ENCODE data around the gene IL12RB2.

The IL12RB2 gene

GRCh38 chr1:67273591-67273990, 34.1 kb upstream of the IL12RB2 start:
- Histone ChIP-seq H4K20me1 (no peaks in the 10 kb centered on the region), H3K27ac (no peak overlapping the region), H3K4me1 (peaks cover 0 to 8% (median 0%) of the 10 kb centered on the region in 10 experiments; a peak in 6 of 20 replicates), H3K27me3 (no peaks in the 10 kb centered on the region), H3K9ac (no peak overlapping the region), H3K9me3 (replicated peaks in 1 of 11) (peaks cover 27 to 66% (median 57%) of the 10 kb centered on the region in 11 experiments), H3K4me3 (no peak overlapping the region), H3K4me2 (no peak overlapping the region), H3K36me3 (peaks cover 0 to 18% (median 5%) of the 10 kb centered on the region in 11 experiments; a peak in 8 of 22 replicates)
- no peak for TF ChIP-seq Cebpa-rat (IDR thresholded peaks at IDR 0.05)

- H4K20me1 ChIP-seq: no peaks in the 10 kb centered on the region
- no peaks in the 10 kb centered on the region for H3K4me1 ChIP-seq
- no peak overlapping the region for H3K4me3 ChIP-seq
- TF ChIP-seq Cebpa-rat (IDR thresholded peaks at IDR 0.05): no peak
- no peak overlapping the region for H3K4me2 ChIP-seq
- H3K36me3 ChIP-seq: peaks cover 0 to 16% (median 5%) of the 10 kb centered on the region in 11 experiments; a peak in 8 of 22 replicates
- H3K27ac ChIP-seq: no peak overlapping the region
- H3K9me3 ChIP-seq (replicated peaks in 1 of 11): peaks cover 27 to 63% (median 54%) of the 10 kb centered on the region in 11 experiments
- no peak overlapping the region for H3K9ac ChIP-seq
- H3K27me3 ChIP-seq: no peaks in the 10 kb centered on the region
These were observed 32.9 kb upstream of the IL12RB2 start for GRCh38 chr1:67274623-67275325.

GRCh38 chr1:67280696-67281095, 27.0 kb upstream of the IL12RB2 start:
- H3K4me3 ChIP-seq: no peak overlapping the region
- H3K4me2 ChIP-seq: no peak overlapping the region
- H3K9ac ChIP-seq: no peak overlapping the region
- H3K36me3 ChIP-seq: peaks cover 0 to 4% (median 0%) of the 10 kb centered on the region in 11 experiments; a peak in 1 of 22 replicates
- H3K27me3 ChIP-seq: no peaks in the 10 kb centered on the region
- no peaks in the 10 kb centered on the region for H4K20me1 ChIP-seq
- H3K4me1 ChIP-seq: peaks cover 0 to 5% (median 4%) of the 10 kb centered on the region in 10 experiments; a peak in 10 of 20 replicates
- H3K9me3 ChIP-seq (replicated peaks in 1 of 11): peaks cover 0 to 38% (median 22%) of the 10 kb centered on the region in 11 experiments; a peak in 21 of 22 replicates
- TF ChIP-seq Cebpa-rat (IDR thresholded peaks at IDR 0.05): no peak
- H3K27ac ChIP-seq: no peak overlapping the region

GRCh38 chr1:67281244-67281643, 26.4 kb upstream of the IL12RB2 start:
- H3K27ac ChIP-seq: no peak overlapping the region
- no peak overlapping the region for H3K4me2 ChIP-seq
- peaks cover 0 to 10% (median 9%) of the 10 kb centered on the region in 10 experiments; a peak in 11 of 20 replicates for H3K4me1 ChIP-seq
- peaks cover 0 to 4% (median 0%) of the 10 kb centered on the region in 11 experiments; a peak in 1 of 22 replicates for H3K36me3 ChIP-seq
- peaks cover 0 to 34% (median 17%) of the 10 kb centered on the region in 11 experiments; a peak in 20 of 22 replicates for H3K9me3 ChIP-seq (replicated peaks in 1 of 11)
- H4K20me1 ChIP-seq: no peaks in the 10 kb centered on the region
- no peak overlapping the region for H3K9ac ChIP-seq
- no peak overlapping the region for H3K4me3 ChIP-seq
- no peak for TF ChIP-seq Cebpa-rat (IDR thresholded peaks at IDR 0.05)
- no peaks in the 10 kb centered on the region for H3K27me3 ChIP-seq

GRCh38 chr1:67285780-67286488, 21.7 kb upstream of the IL12RB2 start:
- Histone ChIP-seq H3K27ac (no peak overlapping the region), H4K20me1 (no peaks in the 10 kb centered on the region), H3K9ac (no peak overlapping the region), H3K9me3 (replicated peaks in 1 of 11) (peaks cover 0 to 60% (median 27%) of the 10 kb centered on the region in 11 experiments; a peak in 17 of 22 replicates), H3K4me2 (peak overlapping the region in 10 of 11 experiments; percentile 9 to 58 (median 22); a peak in 13 of 22 replicates), H3K4me3 (no peak overlapping the region), H3K27me3 (no peaks in the 10 kb centered on the region), H3K4me1 (peaks cover 0 to 14% (median 10%) of the 10 kb centered on the region in 10 experiments; a peak in 11 of 20 replicates), H3K36me3 (peaks cover 0 to 4% (median 0%) of the 10 kb centered on the region in 11 experiments; a peak in 1 of 22 replicates)
- TF ChIP-seq Cebpa-rat (IDR thresholded peaks at IDR 0.05): no peak

- H4K20me1 ChIP-seq: no peaks in the 10 kb centered on the region
- H3K4me3 ChIP-seq: no peak overlapping the region
- no peak overlapping the region for H3K27ac ChIP-seq
- no peaks in the 10 kb centered on the region for H3K36me3 ChIP-seq
- peaks cover 0 to 14% (median 10%) of the 10 kb centered on the region in 10 experiments; a peak in 11 of 20 replicates for H3K4me1 ChIP-seq
- H3K4me2 ChIP-seq: no peak overlapping the region
- H3K9ac ChIP-seq: no peak overlapping the region
- no peaks in the 10 kb centered on the region for H3K27me3 ChIP-seq
- TF ChIP-seq Cebpa-rat (IDR thresholded peaks at IDR 0.05): no peak
- H3K9me3 ChIP-seq (replicated peaks in 1 of 11): peaks cover 7 to 53% (median 30%) of the 10 kb centered on the region in 11 experiments; a peak in 20 of 22 replicates
These were observed 17.4 kb upstream of the IL12RB2 start for GRCh38 chr1:67290236-67290635.

- Histone ChIP-seq H3K36me3 (no peaks in the 10 kb centered on the region), H3K27me3 (no peaks in the 10 kb centered on the region), H3K4me1 (peaks cover 0 to under 1% (median 0%) of the 10 kb centered on the region in 10 experiments; a peak in 2 of 20 replicates), H3K4me3 (no peak overlapping the region), H3K9ac (no peak overlapping the region), H3K9me3 (replicated peaks in 1 of 11) (peaks cover 8 to 29% (median 19%) of the 10 kb centered on the region in 11 experiments; a peak in 18 of 22 replicates), H3K4me2 (no peak overlapping the region), H3K27ac (no peak overlapping the region), H4K20me1 (no peaks in the 10 kb centered on the region)
- no peak for TF ChIP-seq Cebpa-rat (IDR thresholded peaks at IDR 0.05)
These were observed 12.6 kb upstream of the IL12RB2 start for GRCh38 chr1:67294836-67295617.

- Histone ChIP-seq H3K4me2 (no peak overlapping the region), H3K27me3 (no peaks in the 10 kb centered on the region), H3K4me3 (no peak overlapping the region), H3K36me3 (no peaks in the 10 kb centered on the region), H3K9ac (no peak overlapping the region), H3K27ac (no peak overlapping the region), H4K20me1 (no peaks in the 10 kb centered on the region), H3K9me3 (replicated peaks in 1 of 11) (peaks cover 0 to 14% (median 9%) of the 10 kb centered on the region in 11 experiments; a peak in 12 of 22 replicates), H3K4me1 (peaks cover 0 to 22% (median 6%) of the 10 kb centered on the region in 10 experiments; a peak in 10 of 20 replicates)
- TF ChIP-seq Cebpa-rat (IDR thresholded peaks at IDR 0.05): no peak
These were observed 8.9 kb upstream of the IL12RB2 start for GRCh38 chr1:67298762-67299161.
